A673 (cell line): ENCODE measurements around the gene QSOX2. TPM values are rescaled to one million over a fixed set of nuclear protein-coding genes. Genes with fewer than 3 reads are reported as not detected.

Experiments used
- Bru-seq: library from RNA; stranded (reverse); fragments of 400-500 nt; gene quantifications from one replicate; lab custom pipeline; 2021; lab: Mats Ljungman, UMichigan
- BruChase-seq, 2 experiments: library from RNA; stranded (reverse); fragments of 400-500 nt; gene quantifications; one replicate each; lab custom pipeline; 2021; lab: Mats Ljungman, UMichigan
- BruUV-seq: library from RNA; stranded (reverse); fragments of 400-500 nt; replicated peaks from 2 replicates; lab custom pipeline; 2021; lab: Mats Ljungman, UMichigan
- CTCF ChIA-PET: fragments of 300-600 bp; sonication (Branson Sonifier 250); formaldehyde crosslinking; loops from one replicate; lab custom pipeline; 2022; ENCODE audit warnings: antibody characterized with exemption; lab: Charles Lee
- POLR2A ChIA-PET: fragments of 300-600 bp; sonication (Branson Sonifier 250); formaldehyde crosslinking; loops from one replicate; lab custom pipeline; 2022; ENCODE audit warnings: antibody characterized with exemption; ENCODE audit not compliant: low non-redundant PET; lab: Charles Lee
- DNase-seq: peaks from one replicate; pipeline ENCODE4 v3.0.0-alpha.2; 2015; ENCODE audit warnings: low spot score
- H3K27ac ChIP-seq: fragments of 200-600 bp; sonication (generic); 2 replicates; pipeline ENCODE4 v1.5.1; 2016; ENCODE audit warnings: mixed run types, low read depth, mild to moderate bottlenecking, mixed read lengths, antibody characterized with exemption, low read length; ENCODE audit not compliant: poor library complexity, severe bottlenecking
- H3K27me3 ChIP-seq: fragments of 200-600 bp; sonication (generic); replicated peaks from 2 replicates; pipeline ENCODE4 v1.6.1; 2017; ENCODE audit warnings: mixed run types, low read depth, mild to moderate bottlenecking, mixed read lengths, antibody characterized with exemption, low read length; ENCODE audit not compliant: insufficient read depth, poor library complexity
- H3K36me3 ChIP-seq: fragments of 200-600 bp; sonication (generic); 2 replicates; pipeline ENCODE4 v1.6.1; 2016; ENCODE audit warnings: mixed run types, mild to moderate bottlenecking, mixed read lengths, antibody characterized with exemption, low read length; ENCODE audit not compliant: insufficient read depth, poor library complexity, severe bottlenecking
- H3K4me1 ChIP-seq: fragments of 200-600 bp; sonication (generic); 2 replicates; pipeline ENCODE4 v1.6.1; 2017; ENCODE audit warnings: mixed run types, mild to moderate bottlenecking, mixed read lengths, antibody characterized with exemption, low read length; ENCODE audit not compliant: insufficient read depth, poor library complexity, severe bottlenecking
- H3K4me3 ChIP-seq: fragments of 200-600 bp; sonication (generic); 2 replicates; pipeline ENCODE4 v1.5.1; 2016; ENCODE audit warnings: low read depth, mixed run types, mild to moderate bottlenecking, mixed read lengths, low read length; ENCODE audit not compliant: poor library complexity, severe bottlenecking
- H3K9me3 ChIP-seq: fragments of 200-600 bp; sonication (generic); 2 replicates; pipeline ENCODE4 v1.6.1; 2016; ENCODE audit warnings: mixed run types, low read depth, mild to moderate bottlenecking, mixed read lengths, antibody characterized with exemption, low read length; ENCODE audit not compliant: poor library complexity, severe bottlenecking
- EZH2 ChIP-seq: fragments of 200-600 bp; sonication (generic); IDR thresholded peaks from 2 replicates; pipeline ENCODE4 v1.6.1; 2017; ENCODE audit warnings: borderline replicate concordance, low read depth, mild to moderate bottlenecking, mixed read lengths, antibody characterized with exemption, low read length; ENCODE audit not compliant: poor library complexity, severe bottlenecking
- intact Hi-C: fragments of 100-400 bp; cut with micrococcal nuclease; formaldehyde crosslinking; loops from one replicate; pipeline ENCODE4 v1.10.0; 2022; ENCODE audit not compliant: unreplicated experiment
- long read RNA-seq: library from polyadenylated mRNA; stranded (forward); transcript quantifications from one replicate; pipeline ENCODE4 v2.0.0, GENCODE V29; 2022
- total RNA-seq: library from RNA; stranded (reverse); gene quantifications from 2 replicates; pipeline ENCODE4 v1.2.3, GENCODE V29; 2021
- TF ChIP-seq, protein P1 (sequence below): fragments of 300-800, 200-600 bp; sonication (generic); conservative IDR thresholded peaks from 2 replicates; pipeline ENCODE4 v1.5.1; 2017; ENCODE audit warnings: low read depth, mild to moderate bottlenecking, antibody characterized with exemption, low read length, moderate library complexity, mixed read lengths

QSOX2 gene, protein sequence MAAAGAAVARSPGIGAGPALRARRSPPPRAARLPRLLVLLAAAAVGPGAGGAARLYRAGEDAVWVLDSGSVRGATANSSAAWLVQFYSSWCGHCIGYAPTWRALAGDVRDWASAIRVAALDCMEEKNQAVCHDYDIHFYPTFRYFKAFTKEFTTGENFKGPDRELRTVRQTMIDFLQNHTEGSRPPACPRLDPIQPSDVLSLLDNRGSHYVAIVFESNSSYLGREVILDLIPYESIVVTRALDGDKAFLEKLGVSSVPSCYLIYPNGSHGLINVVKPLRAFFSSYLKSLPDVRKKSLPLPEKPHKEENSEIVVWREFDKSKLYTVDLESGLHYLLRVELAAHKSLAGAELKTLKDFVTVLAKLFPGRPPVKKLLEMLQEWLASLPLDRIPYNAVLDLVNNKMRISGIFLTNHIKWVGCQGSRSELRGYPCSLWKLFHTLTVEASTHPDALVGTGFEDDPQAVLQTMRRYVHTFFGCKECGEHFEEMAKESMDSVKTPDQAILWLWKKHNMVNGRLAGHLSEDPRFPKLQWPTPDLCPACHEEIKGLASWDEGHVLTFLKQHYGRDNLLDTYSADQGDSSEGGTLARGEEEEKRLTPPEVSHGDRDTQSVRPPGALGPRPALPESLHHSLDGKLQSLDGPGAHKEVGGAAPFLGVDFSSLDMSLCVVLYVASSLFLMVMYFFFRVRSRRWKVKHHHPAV
- total RNA-seq (38.0 and 43.7 TPM in 2 replicates), Bru-seq, nascent RNA (percentile 77 among the genes with signal in this experiment), BruChase-seq, experiment 1, labeled RNA remaining after a 2-hour chase (percentile 82 among the genes with signal in this experiment), BruChase-seq, experiment 2, labeled RNA remaining after a 6-hour chase (percentile 87 among the genes with signal in this experiment)
- long read RNA-seq, partial matches to known transcripts = 0 of 23 reads
- long read RNA-seq, other reads (novel, unspliced or antisense) = 23 of 23 reads

DNA sequence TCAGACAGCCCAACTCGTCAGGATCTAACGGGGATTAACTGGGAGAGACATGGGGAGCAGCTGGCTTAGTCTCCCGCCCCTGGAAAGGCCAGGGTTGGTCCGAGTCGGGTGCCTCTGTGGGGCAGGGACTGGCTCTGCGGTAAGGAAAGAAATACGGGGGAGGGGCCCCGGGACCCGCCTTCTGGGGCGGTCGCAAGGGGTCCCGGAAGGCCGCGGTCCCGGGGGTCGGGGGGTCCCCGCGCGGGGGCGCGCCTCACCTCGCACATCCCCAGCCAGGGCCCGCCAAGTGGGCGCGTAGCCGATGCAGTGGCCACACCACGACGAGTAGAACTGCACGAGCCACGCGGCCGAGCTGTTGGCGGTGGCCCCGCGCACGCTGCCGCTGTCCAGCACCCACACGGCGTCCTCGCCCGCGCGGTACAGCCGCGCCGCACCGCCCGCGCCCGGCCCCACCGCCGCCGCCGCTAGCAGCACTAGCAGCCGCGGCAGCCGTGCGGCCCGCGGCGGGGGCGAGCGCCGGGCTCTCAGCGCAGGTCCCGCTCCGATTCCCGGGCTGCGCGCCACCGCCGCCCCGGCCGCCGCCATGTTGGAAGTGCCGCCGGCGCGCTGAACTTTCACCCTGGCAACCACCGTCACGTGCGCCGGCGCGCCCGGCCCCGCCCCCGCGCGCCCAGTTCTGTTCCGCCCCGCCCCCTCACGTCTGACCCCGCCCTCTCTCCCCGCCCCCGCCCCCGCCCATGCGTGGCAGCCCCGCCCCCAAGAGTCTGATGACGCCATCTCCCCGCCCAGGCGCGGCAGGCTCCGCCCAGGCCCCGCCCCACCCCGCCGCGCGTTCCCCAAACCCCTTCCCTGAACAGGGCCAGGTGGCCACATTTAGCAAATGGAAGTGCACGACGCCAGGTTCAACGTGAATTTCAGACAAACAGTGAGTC is at the start of gene QSOX2:
Gene QSOX2, minus strand, starts transcription at position 594 of the 932 bp plus-strand sequence. Its CDS starts 9 bp downstream, at position 585.
- Histone ChIP-seq H3K4me1 (peaks cover 12% of the 10 kb centered on the region), H3K27me3 (no peaks in the 10 kb centered on the region), H3K4me3 (peak within 1 kb of the TSS; percentile 87), H3K36me3 (no peaks in the 10 kb centered on the region), H3K27ac (peak within 1 kb of the TSS; percentile 79), H3K9me3 (no peaks in the 10 kb centered on the region)
- intact Hi-C loops = no loop called here
- no peak for TF ChIP-seq EZH2
- TF ChIP-seq, protein P1, sequence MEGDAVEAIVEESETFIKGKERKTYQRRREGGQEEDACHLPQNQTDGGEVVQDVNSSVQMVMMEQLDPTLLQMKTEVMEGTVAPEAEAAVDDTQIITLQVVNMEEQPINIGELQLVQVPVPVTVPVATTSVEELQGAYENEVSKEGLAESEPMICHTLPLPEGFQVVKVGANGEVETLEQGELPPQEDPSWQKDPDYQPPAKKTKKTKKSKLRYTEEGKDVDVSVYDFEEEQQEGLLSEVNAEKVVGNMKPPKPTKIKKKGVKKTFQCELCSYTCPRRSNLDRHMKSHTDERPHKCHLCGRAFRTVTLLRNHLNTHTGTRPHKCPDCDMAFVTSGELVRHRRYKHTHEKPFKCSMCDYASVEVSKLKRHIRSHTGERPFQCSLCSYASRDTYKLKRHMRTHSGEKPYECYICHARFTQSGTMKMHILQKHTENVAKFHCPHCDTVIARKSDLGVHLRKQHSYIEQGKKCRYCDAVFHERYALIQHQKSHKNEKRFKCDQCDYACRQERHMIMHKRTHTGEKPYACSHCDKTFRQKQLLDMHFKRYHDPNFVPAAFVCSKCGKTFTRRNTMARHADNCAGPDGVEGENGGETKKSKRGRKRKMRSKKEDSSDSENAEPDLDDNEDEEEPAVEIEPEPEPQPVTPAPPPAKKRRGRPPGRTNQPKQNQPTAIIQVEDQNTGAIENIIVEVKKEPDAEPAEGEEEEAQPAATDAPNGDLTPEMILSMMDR = no peak
- peak; percentile 83 for DNase-seq
- POLR2A ChIA-PET = no interaction called here
- BruUV-seq = no TSS peak
- CTCF ChIA-PET = no interaction called here

DNA sequence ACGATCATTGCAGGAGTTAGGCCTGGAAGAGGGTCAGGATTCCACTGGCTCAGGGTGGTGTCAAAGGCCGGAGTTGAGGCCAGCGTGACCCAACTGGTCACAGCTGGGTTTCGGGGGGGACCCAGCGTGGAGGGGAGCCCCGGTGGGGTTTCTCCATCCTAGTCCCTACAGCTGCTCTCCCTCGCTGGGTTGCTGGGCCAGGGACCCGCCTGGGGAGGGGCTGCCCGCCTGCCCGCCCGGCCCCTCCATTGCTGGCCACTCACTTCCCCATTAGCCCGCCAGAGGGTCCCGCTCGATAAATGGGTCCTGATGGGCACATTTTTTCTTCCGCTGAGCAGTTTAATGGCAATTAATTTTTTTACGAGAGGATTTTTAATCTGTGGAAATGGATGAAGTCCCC is 49.4 kb upstream of the QSOX2 start:
- POLR2A ChIA-PET = no interaction called here
- DNase-seq = no peak
- Histone ChIP-seq H3K9me3 (no peaks in the 10 kb centered on the region), H3K4me3 (no peak overlapping the region), H3K4me1 (no peaks in the 10 kb centered on the region), H3K27ac (no peak overlapping the region), H3K36me3 (no peaks in the 10 kb centered on the region), H3K27me3 (no peaks in the 10 kb centered on the region)
- intact Hi-C loops = no loop called here
- CTCF ChIA-PET = no interaction called here
- no peak for TF ChIP-seq EZH2
- TF ChIP-seq, protein P1 = no peak
- BruUV-seq = no TSS peak
